Measurements from ENCODE around the gene EZH1. TPM values are rescaled to one million over a fixed set of nuclear protein-coding genes. Genes with fewer than 3 reads are reported as not detected.
"Not testable (repeated sequence)": the region's sequence is repeated elsewhere in the genome, so short reads cannot be mapped to it uniquely, and the experiment has no call there.

The EZH1 gene
- polyA plus RNA-seq, 4 donors: 8.1 to 33.0 (median 13.0) TPM

DNA sequence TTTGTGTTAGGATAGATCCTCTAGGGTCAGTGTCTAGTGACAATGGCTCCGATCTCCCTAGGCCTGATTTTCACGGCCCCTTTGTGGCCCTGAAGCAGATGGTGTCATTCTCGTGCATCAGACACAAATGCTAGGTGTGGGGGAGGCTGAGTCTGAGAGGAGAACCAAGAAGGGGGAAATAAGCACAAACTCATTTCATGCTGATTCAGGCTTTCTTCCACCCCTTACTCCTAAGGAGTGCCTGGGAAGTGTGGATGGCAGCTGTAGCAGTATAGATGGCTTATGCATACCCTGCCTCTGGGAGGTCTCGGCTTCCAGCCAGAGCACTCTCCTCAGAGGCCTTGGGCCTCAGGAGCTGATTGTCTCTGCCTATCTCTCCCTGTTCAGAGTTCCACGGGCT lies 33.7 kb upstream of the EZH1 start:
- peaks cover 7 to 65% (median 9%) of the 10 kb centered on the region in 3 donors for H3K36me3 ChIP-seq (ENCODE audit: control insufficient read depth in 3 of 3, insufficient read depth in 2 of 3, low read depth in 1 of 3, low read length in 3 of 3)
- H3K27me3 ChIP-seq (ENCODE audit: control insufficient read depth in 3 of 3, insufficient read depth in 3 of 3, low read length in 3 of 3): peaks cover 0 to 25% (median 3%) of the 10 kb centered on the region in 3 donors
- no peak overlapping the region for H3K4me3 ChIP-seq (ENCODE audit: low read depth in 1 of 3, low read length in 3 of 3)
- H3K27ac ChIP-seq (ENCODE audit: low read depth in 1 of 3, low read length in 2 of 3): peak overlapping the region in 1 of 3 donors; percentile 88
- H3K4me1 ChIP-seq (ENCODE audit: control insufficient read depth in 3 of 3, insufficient read depth in 2 of 3, low read depth in 1 of 3, low read length in 2 of 3): peaks cover 3 to 47% (median 5%) of the 10 kb centered on the region in 3 donors
- no peaks in the 10 kb centered on the region for H3K9me3 ChIP-seq (ENCODE audit: control insufficient read depth in 2 of 2, insufficient read depth in 1 of 2, low read depth in 1 of 2, low read length in 1 of 2)
- DNase-seq: no peak
- FAIRE-seq: no peak
- 86 to 95% (median 91%) methylated on average over 5 of the region's 5 CpGs for WGBS, 3 donors

DNA sequence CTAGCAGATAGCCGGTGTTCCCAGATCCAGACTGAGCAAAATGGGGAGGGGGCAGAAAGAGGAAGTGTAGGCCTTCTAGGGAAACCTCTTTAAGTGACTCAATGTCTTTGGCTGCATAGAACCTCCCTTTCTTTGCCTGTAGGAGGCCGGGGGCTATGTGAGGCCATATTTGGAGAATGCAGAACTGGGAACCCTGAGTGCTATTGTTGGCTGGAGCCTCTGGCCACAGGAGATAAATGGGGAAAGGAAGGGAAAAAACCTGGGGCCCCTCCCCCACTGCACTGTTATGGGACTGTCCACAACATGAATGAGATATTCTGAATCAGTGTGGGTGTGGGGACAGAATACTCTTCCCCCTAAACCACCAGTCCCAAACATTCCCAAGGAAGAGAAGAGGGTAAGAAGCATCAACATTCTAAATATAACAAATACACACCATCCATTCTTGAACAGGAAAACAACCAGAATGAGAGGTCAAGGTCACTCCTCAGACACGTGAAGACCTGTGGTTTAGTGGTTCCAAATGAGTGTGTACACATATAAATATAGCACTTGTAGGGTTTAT lies 30.8 kb upstream of the EZH1 start:
- peaks cover 3 to 23% (median 5%) of the 10 kb centered on the region in 3 donors for H3K4me1 ChIP-seq (ENCODE audit: control insufficient read depth in 3 of 3, insufficient read depth in 2 of 3, low read depth in 1 of 3, low read length in 2 of 3)
- no peak overlapping the region for H3K4me3 ChIP-seq (ENCODE audit: low read depth in 1 of 3, low read length in 3 of 3)
- WGBS, 3 donors: 64 to 74% (median 71%) methylated on average over 3 of the region's 3 CpGs
- no peaks in the 10 kb centered on the region for H3K27me3 ChIP-seq (ENCODE audit: control insufficient read depth in 3 of 3, insufficient read depth in 3 of 3, low read length in 3 of 3)
- no peak overlapping the region for H3K27ac ChIP-seq (ENCODE audit: low read depth in 1 of 3, low read length in 2 of 3)
- no peak for FAIRE-seq
- H3K9me3 ChIP-seq (ENCODE audit: control insufficient read depth in 2 of 2, insufficient read depth in 1 of 2, low read depth in 1 of 2, low read length in 1 of 2): no peaks in the 10 kb centered on the region
- H3K36me3 ChIP-seq (ENCODE audit: control insufficient read depth in 3 of 3, insufficient read depth in 2 of 3, low read depth in 1 of 3, low read length in 3 of 3): peaks cover 7 to 52% (median 9%) of the 10 kb centered on the region in 3 donors
- DNase-seq: no peak

GRCh38 chr17:42774066-42774745 lies 29.4 kb upstream of the EZH1 start:
- WGBS, 3 donors: 70 to 78% (median 72%) methylated on average over 3 of the region's 3 CpGs
- no peak for FAIRE-seq
- Histone ChIP-seq H3K4me3 (ENCODE audit: low read depth in 1 of 3, low read length in 3 of 3) (peak overlapping the region in 2 of 3 donors; percentile 78 to 80), H3K27me3 (ENCODE audit: control insufficient read depth in 3 of 3, insufficient read depth in 3 of 3, low read length in 3 of 3) (no peaks in the 10 kb centered on the region), H3K4me1 (ENCODE audit: control insufficient read depth in 3 of 3, insufficient read depth in 2 of 3, low read depth in 1 of 3, low read length in 2 of 3) (peaks cover 3 to 12% (median 5%) of the 10 kb centered on the region in 3 donors), H3K9me3 (ENCODE audit: control insufficient read depth in 2 of 2, insufficient read depth in 1 of 2, low read depth in 1 of 2, low read length in 1 of 2) (no peaks in the 10 kb centered on the region), H3K27ac (ENCODE audit: low read depth in 1 of 3, low read length in 2 of 3) (peak overlapping the region in 2 of 3 donors; percentile 75 to 91), H3K36me3 (ENCODE audit: control insufficient read depth in 3 of 3, insufficient read depth in 2 of 3, low read depth in 1 of 3, low read length in 3 of 3) (peaks cover 7 to 42% (median 9%) of the 10 kb centered on the region in 3 donors)
- no peak for DNase-seq

- Histone ChIP-seq H3K4me3 (ENCODE audit: low read depth in 1 of 3, low read length in 3 of 3) (peak within 1 kb of the TSS; percentile 78 to 83 (median 80)), H3K36me3 (ENCODE audit: control insufficient read depth in 3 of 3, insufficient read depth in 2 of 3, low read depth in 1 of 3, low read length in 3 of 3) (peaks cover 7 to 34% (median 7%) of the 10 kb centered on the region in 3 donors), H3K9me3 (ENCODE audit: control insufficient read depth in 2 of 2, insufficient read depth in 1 of 2, low read depth in 1 of 2, low read length in 1 of 2) (no peaks in the 10 kb centered on the region), H3K27ac (ENCODE audit: low read depth in 1 of 3, low read length in 2 of 3) (peak within 1 kb of the TSS; percentile 75 to 91 (median 81)), H3K27me3 (ENCODE audit: control insufficient read depth in 3 of 3, insufficient read depth in 3 of 3, low read length in 3 of 3) (no peaks in the 10 kb centered on the region), H3K4me1 (ENCODE audit: control insufficient read depth in 3 of 3, insufficient read depth in 2 of 3, low read depth in 1 of 3, low read length in 2 of 3) (peaks cover 3 to 7% (median 5%) of the 10 kb centered on the region in 3 donors)
- DNase-seq: peak; percentile 88 to 89
- 0 to 2% (median 0%) methylated on average over 38 to 39 of the region's 39 CpGs for WGBS, 3 donors
- FAIRE-seq: no peak
Observed at GRCh38 chr17:42773290-42774035, 28.6 kb upstream of the EZH1 start, which contains the start of gene VPS25. VPS25 (plus strand) TSS chr17:42773449; CDS start chr17:42773476, 27 bp downstream.

DNA sequence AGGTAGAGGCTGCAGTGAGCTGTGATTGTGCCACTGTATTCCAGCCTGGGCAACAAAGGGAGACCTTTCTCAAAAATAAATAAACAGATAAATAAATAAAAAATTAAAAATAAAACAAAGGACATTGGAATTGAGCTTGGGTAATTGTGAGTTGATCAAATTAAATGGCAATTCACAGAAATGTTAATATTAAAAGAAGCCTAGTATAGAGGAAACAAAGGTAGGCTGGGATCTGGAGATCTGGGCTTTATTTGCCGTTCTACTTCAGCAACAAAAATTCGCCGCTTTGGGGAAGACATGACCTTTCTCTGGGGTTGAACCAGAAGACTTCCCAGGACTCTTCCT lies 28.1 kb upstream of the EZH1 start:
- H3K36me3 ChIP-seq (ENCODE audit: control insufficient read depth in 3 of 3, insufficient read depth in 2 of 3, low read depth in 1 of 3, low read length in 3 of 3): peaks cover 7 to 29% (median 7%) of the 10 kb centered on the region in 3 donors
- H3K27ac ChIP-seq (ENCODE audit: low read depth in 1 of 3, low read length in 2 of 3): peak overlapping the region in 2 of 3 donors; percentile 75 to 91
- peak overlapping the region; percentile 78 to 83 (median 80) for H3K4me3 ChIP-seq (ENCODE audit: low read depth in 1 of 3, low read length in 3 of 3)
- DNase-seq (no peak), FAIRE-seq (no peak)
- no peaks in the 10 kb centered on the region for H3K27me3 ChIP-seq (ENCODE audit: control insufficient read depth in 3 of 3, insufficient read depth in 3 of 3, low read length in 3 of 3)
- no peaks in the 10 kb centered on the region for H3K9me3 ChIP-seq (ENCODE audit: control insufficient read depth in 2 of 2, insufficient read depth in 1 of 2, low read depth in 1 of 2, low read length in 1 of 2)
- peaks cover 3 to 7% (median 5%) of the 10 kb centered on the region in 3 donors for H3K4me1 ChIP-seq (ENCODE audit: control insufficient read depth in 3 of 3, insufficient read depth in 2 of 3, low read depth in 1 of 3, low read length in 2 of 3)
- 0 to 2% (median 0%) methylated on average over 3 of the region's 3 CpGs for WGBS, 3 donors

GRCh38 chr17:42769964-42770363 lies 25.1 kb upstream of the EZH1 start:
- H3K36me3 ChIP-seq (ENCODE audit: control insufficient read depth in 3 of 3, insufficient read depth in 2 of 3, low read depth in 1 of 3, low read length in 3 of 3); FAIRE-seq; H3K27me3 ChIP-seq (ENCODE audit: control insufficient read depth in 3 of 3, insufficient read depth in 3 of 3, low read length in 3 of 3); H3K9me3 ChIP-seq (ENCODE audit: control insufficient read depth in 2 of 2, insufficient read depth in 1 of 2, low read depth in 1 of 2, low read length in 1 of 2); H3K4me1 ChIP-seq (ENCODE audit: control insufficient read depth in 3 of 3, insufficient read depth in 2 of 3, low read depth in 1 of 3, low read length in 2 of 3); DNase-seq; H3K27ac ChIP-seq (ENCODE audit: low read depth in 1 of 3, low read length in 2 of 3); H3K4me3 ChIP-seq (ENCODE audit: low read depth in 1 of 3, low read length in 3 of 3): not testable (repeated sequence)
- 70 to 73% (median 70%) methylated on average over 10 of the region's 10 CpGs for WGBS, 3 donors

DNA sequence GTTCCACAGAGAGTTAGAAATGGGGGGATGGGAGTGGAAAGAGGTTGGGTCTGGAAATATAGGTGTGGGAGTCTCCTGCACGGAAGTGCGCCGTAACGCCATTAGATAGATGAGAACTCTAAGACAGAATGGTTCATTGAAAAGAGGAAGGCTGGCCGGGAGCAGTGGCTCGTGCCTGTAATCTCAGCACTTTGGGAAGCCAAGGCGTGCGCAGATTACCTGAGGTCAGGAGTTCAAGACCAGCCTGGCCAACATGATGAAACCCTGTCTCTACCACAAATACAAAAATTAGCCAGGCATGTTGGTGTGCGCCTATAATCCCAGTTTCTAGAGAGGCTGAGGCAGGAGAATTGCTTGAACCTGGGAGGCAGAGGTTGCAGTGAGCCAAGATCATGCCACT lies 23.2 kb upstream of the EZH1 start:
- 59 to 70% (median 64%) methylated on average over 9 of the region's 9 CpGs for WGBS, 3 donors
- H3K36me3 ChIP-seq (ENCODE audit: control insufficient read depth in 3 of 3, insufficient read depth in 2 of 3, low read depth in 1 of 3, low read length in 3 of 3); H3K4me3 ChIP-seq (ENCODE audit: low read depth in 1 of 3, low read length in 3 of 3); FAIRE-seq; H3K27ac ChIP-seq (ENCODE audit: low read depth in 1 of 3, low read length in 2 of 3); H3K9me3 ChIP-seq (ENCODE audit: control insufficient read depth in 2 of 2, insufficient read depth in 1 of 2, low read depth in 1 of 2, low read length in 1 of 2); H3K27me3 ChIP-seq (ENCODE audit: control insufficient read depth in 3 of 3, insufficient read depth in 3 of 3, low read length in 3 of 3); H3K4me1 ChIP-seq (ENCODE audit: control insufficient read depth in 3 of 3, insufficient read depth in 2 of 3, low read depth in 1 of 3, low read length in 2 of 3); DNase-seq: not testable (repeated sequence)

- DNase-seq (no peak), FAIRE-seq (no peak)
- Histone ChIP-seq H3K36me3 (ENCODE audit: control insufficient read depth in 3 of 3, insufficient read depth in 2 of 3, low read depth in 1 of 3, low read length in 3 of 3) (no peaks in the 10 kb centered on the region), H3K4me1 (ENCODE audit: control insufficient read depth in 3 of 3, insufficient read depth in 2 of 3, low read depth in 1 of 3, low read length in 2 of 3) (peaks cover 0 to 4% (median 0%) of the 10 kb centered on the region in 3 donors), H3K27me3 (ENCODE audit: control insufficient read depth in 3 of 3, insufficient read depth in 3 of 3, low read length in 3 of 3) (peaks cover 0 to under 1% (median 0%) of the 10 kb centered on the region in 3 donors), H3K9me3 (ENCODE audit: control insufficient read depth in 2 of 2, insufficient read depth in 1 of 2, low read depth in 1 of 2, low read length in 1 of 2) (no peaks in the 10 kb centered on the region), H3K4me3 (ENCODE audit: low read depth in 1 of 3, low read length in 3 of 3) (no peak overlapping the region), H3K27ac (ENCODE audit: low read depth in 1 of 3, low read length in 2 of 3) (no peak overlapping the region)
Observed at GRCh38 chr17:42767512-42767911, 22.7 kb upstream of the EZH1 start.
